ENCODE data around the gene VKORC1. TPM values are rescaled to one million over a fixed set of nuclear protein-coding genes. Genes with fewer than 3 reads are reported as not detected.

Gene VKORC1
- total and polyA plus RNA-seq, 2 experiments from 2014 or later: 89.6 to 100 TPM

- peaks cover 3% of the 10 kb centered on the region; the same call in 1 of the 2 replicates for H3F3A ChIP-seq (replicated peaks; ENCODE audit: low read depth)
- no peak overlapping the region for H2AFZ ChIP-seq
- ATAC-seq: peak; percentile 5
- H3K4me3 Mint-ChIP-seq: peak overlapping the region; percentile 94
- peak overlapping the region; percentile 94 for H3K4me3 ChIP-seq
- peaks cover 28% of the 10 kb centered on the region for H3K27me3 Mint-ChIP-seq (ENCODE audit: insufficient read depth, low read depth, poor library complexity)
- H3K4me2 ChIP-seq: peak overlapping the region; percentile 79
- DNase-seq (ENCODE audit: low spot score): peak; percentile 61
- H3K79me2 ChIP-seq (replicated peaks; ENCODE audit: insufficient read depth): peaks cover 8% of the 10 kb centered on the region; the same call in 1 of the 2 replicates
- H4K20me1 ChIP-seq (replicated peaks; ENCODE audit: insufficient read depth): no peaks in the 10 kb centered on the region; the same call in 1 of the 2 replicates
- H3K9me3 Mint-ChIP-seq: no peaks in the 10 kb centered on the region; the same call in 2 of the 3 replicates
- H3K36me3 Mint-ChIP-seq (ENCODE audit: low read depth): peaks cover 37% of the 10 kb centered on the region
- H3K4me1 ChIP-seq (ENCODE audit: insufficient read depth): peaks cover 37% of the 10 kb centered on the region
- TF ChIP-seq POLR2AphosphoS5 (IDR thresholded peaks at IDR 0.05; ENCODE audit: low read depth): peak; percentile 5; the same call in 1 of the 2 replicates
- TF ChIP-seq NANOG (IDR thresholded peaks at IDR 0.05; ENCODE audit: borderline replicate concordance): no peak
- no peaks in the 10 kb centered on the region for H3K27me3 ChIP-seq (ENCODE audit: insufficient read depth)
- H3K4me1 Mint-ChIP-seq: peaks cover 67% of the 10 kb centered on the region
- peaks cover 9% of the 10 kb centered on the region for H3K36me3 ChIP-seq (ENCODE audit: insufficient read depth)
- no peaks in the 10 kb centered on the region for H3K9me2 ChIP-seq (ENCODE audit: insufficient read depth)
- peak overlapping the region; percentile 98 for H3K27ac Mint-ChIP-seq
- H3K27ac ChIP-seq (ENCODE audit: low read depth): peak overlapping the region; percentile 97
Measured at GRCh38 chr16:31134091-31134571, 39.5 kb upstream of the VKORC1 start.

DNA sequence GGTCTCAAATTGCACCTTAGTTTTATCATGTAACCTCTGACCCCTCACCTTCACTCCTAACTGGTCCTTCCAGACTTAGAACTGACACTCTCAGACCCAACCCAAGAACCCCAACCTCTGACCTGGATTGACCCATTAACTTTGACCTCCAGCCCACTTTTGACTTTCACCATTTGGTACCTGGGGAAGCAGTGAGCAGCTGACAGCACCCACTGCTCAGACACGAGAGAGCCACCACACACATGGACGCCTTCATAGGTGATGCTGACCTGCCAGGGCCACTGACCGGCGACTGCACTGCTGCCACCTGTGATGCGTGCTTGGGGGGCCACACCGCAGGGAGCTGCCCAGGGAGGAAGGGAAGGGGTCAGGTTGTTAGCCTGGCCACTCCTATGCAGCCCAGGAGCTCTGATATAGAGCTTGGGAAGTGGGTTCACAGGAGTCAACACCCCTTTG, 38.5 kb upstream of the VKORC1 start:
- DNase-seq (ENCODE audit: low spot score) (no peak), ATAC-seq (no peak)
- peaks cover 9% of the 10 kb centered on the region for H3K36me3 ChIP-seq (ENCODE audit: insufficient read depth)
- peaks cover 29% of the 10 kb centered on the region for H3K4me1 ChIP-seq (ENCODE audit: insufficient read depth)
- no peaks in the 10 kb centered on the region; the same call in 1 of the 2 replicates for H4K20me1 ChIP-seq (replicated peaks; ENCODE audit: insufficient read depth)
- peaks cover 38% of the 10 kb centered on the region for H3K36me3 Mint-ChIP-seq (ENCODE audit: low read depth)
- no peaks in the 10 kb centered on the region for H3K9me2 ChIP-seq (ENCODE audit: insufficient read depth)
- peaks cover 56% of the 10 kb centered on the region for H3K4me1 Mint-ChIP-seq
- H3F3A ChIP-seq (replicated peaks; ENCODE audit: low read depth): peaks cover 3% of the 10 kb centered on the region; the same call in 1 of the 2 replicates
- no peak overlapping the region for H3K4me2 ChIP-seq
- H3K4me3 Mint-ChIP-seq: peak overlapping the region; percentile 94
- H3K9me3 Mint-ChIP-seq: no peaks in the 10 kb centered on the region; the same call in 2 of the 3 replicates
- TF ChIP-seq ZNF114 (CRISPR knock-in tag; IDR thresholded peaks at IDR 0.05) (no peak), EZH2phosphoT487 (IDR thresholded peaks at IDR 0.05; ENCODE audit: unreplicated experiment) (no peak)
- no peaks in the 10 kb centered on the region for H3K27me3 ChIP-seq (ENCODE audit: insufficient read depth)
- H3K79me2 ChIP-seq (replicated peaks; ENCODE audit: insufficient read depth): peaks cover 8% of the 10 kb centered on the region; the same call in 1 of the 2 replicates
- no peak overlapping the region for H2AFZ ChIP-seq
- H3K27ac ChIP-seq (ENCODE audit: low read depth): no peak overlapping the region
- peaks cover 27% of the 10 kb centered on the region for H3K27me3 Mint-ChIP-seq (ENCODE audit: insufficient read depth, low read depth, poor library complexity)
- H3K27ac Mint-ChIP-seq: peak overlapping the region; percentile 98
- no peak overlapping the region; the same call in 1 of the 2 replicates for H3K4me3 ChIP-seq

GRCh38 chr16:31132303-31132979, 37.8 kb upstream of the VKORC1 start:
- Mint-ChIP-seq H3K9me3 (no peaks in the 10 kb centered on the region; the same call in 2 of the 3 replicates), H3K27me3 (ENCODE audit: insufficient read depth, low read depth, poor library complexity) (peaks cover 27% of the 10 kb centered on the region), H3K4me1 (peaks cover 55% of the 10 kb centered on the region)

More at GRCh38 chr16:31132303-31132979, 37.8 kb upstream of the VKORC1 start:
- DNase-seq (ENCODE audit: low spot score): no peak
- peaks cover 44% of the 10 kb centered on the region for H3K36me3 Mint-ChIP-seq (ENCODE audit: low read depth)
- Histone ChIP-seq H3K27ac (ENCODE audit: low read depth) (no peak overlapping the region), H3K4me3 (no peak overlapping the region), H3K36me3 (ENCODE audit: insufficient read depth) (peaks cover 9% of the 10 kb centered on the region), H3K27me3 (ENCODE audit: insufficient read depth) (no peaks in the 10 kb centered on the region), H3K9me2 (ENCODE audit: insufficient read depth) (no peaks in the 10 kb centered on the region), H3K79me2 (replicated peaks; ENCODE audit: insufficient read depth) (peaks cover 8% of the 10 kb centered on the region; the same call in 1 of the 2 replicates), H3K4me2 (no peak overlapping the region), H3K4me1 (ENCODE audit: insufficient read depth) (peaks cover 28% of the 10 kb centered on the region), H4K20me1 (replicated peaks; ENCODE audit: insufficient read depth) (no peaks in the 10 kb centered on the region; the same call in 1 of the 2 replicates), H2AFZ (no peak overlapping the region), H3F3A (replicated peaks; ENCODE audit: low read depth) (peaks cover 3% of the 10 kb centered on the region; the same call in 1 of the 2 replicates)
- peak overlapping the region; percentile 94 for H3K4me3 Mint-ChIP-seq
- H3K27ac Mint-ChIP-seq: peak overlapping the region; percentile 98; the same call in 1 of the 2 replicates
- ATAC-seq: no peak
- TF ChIP-seq, protein P1, sequence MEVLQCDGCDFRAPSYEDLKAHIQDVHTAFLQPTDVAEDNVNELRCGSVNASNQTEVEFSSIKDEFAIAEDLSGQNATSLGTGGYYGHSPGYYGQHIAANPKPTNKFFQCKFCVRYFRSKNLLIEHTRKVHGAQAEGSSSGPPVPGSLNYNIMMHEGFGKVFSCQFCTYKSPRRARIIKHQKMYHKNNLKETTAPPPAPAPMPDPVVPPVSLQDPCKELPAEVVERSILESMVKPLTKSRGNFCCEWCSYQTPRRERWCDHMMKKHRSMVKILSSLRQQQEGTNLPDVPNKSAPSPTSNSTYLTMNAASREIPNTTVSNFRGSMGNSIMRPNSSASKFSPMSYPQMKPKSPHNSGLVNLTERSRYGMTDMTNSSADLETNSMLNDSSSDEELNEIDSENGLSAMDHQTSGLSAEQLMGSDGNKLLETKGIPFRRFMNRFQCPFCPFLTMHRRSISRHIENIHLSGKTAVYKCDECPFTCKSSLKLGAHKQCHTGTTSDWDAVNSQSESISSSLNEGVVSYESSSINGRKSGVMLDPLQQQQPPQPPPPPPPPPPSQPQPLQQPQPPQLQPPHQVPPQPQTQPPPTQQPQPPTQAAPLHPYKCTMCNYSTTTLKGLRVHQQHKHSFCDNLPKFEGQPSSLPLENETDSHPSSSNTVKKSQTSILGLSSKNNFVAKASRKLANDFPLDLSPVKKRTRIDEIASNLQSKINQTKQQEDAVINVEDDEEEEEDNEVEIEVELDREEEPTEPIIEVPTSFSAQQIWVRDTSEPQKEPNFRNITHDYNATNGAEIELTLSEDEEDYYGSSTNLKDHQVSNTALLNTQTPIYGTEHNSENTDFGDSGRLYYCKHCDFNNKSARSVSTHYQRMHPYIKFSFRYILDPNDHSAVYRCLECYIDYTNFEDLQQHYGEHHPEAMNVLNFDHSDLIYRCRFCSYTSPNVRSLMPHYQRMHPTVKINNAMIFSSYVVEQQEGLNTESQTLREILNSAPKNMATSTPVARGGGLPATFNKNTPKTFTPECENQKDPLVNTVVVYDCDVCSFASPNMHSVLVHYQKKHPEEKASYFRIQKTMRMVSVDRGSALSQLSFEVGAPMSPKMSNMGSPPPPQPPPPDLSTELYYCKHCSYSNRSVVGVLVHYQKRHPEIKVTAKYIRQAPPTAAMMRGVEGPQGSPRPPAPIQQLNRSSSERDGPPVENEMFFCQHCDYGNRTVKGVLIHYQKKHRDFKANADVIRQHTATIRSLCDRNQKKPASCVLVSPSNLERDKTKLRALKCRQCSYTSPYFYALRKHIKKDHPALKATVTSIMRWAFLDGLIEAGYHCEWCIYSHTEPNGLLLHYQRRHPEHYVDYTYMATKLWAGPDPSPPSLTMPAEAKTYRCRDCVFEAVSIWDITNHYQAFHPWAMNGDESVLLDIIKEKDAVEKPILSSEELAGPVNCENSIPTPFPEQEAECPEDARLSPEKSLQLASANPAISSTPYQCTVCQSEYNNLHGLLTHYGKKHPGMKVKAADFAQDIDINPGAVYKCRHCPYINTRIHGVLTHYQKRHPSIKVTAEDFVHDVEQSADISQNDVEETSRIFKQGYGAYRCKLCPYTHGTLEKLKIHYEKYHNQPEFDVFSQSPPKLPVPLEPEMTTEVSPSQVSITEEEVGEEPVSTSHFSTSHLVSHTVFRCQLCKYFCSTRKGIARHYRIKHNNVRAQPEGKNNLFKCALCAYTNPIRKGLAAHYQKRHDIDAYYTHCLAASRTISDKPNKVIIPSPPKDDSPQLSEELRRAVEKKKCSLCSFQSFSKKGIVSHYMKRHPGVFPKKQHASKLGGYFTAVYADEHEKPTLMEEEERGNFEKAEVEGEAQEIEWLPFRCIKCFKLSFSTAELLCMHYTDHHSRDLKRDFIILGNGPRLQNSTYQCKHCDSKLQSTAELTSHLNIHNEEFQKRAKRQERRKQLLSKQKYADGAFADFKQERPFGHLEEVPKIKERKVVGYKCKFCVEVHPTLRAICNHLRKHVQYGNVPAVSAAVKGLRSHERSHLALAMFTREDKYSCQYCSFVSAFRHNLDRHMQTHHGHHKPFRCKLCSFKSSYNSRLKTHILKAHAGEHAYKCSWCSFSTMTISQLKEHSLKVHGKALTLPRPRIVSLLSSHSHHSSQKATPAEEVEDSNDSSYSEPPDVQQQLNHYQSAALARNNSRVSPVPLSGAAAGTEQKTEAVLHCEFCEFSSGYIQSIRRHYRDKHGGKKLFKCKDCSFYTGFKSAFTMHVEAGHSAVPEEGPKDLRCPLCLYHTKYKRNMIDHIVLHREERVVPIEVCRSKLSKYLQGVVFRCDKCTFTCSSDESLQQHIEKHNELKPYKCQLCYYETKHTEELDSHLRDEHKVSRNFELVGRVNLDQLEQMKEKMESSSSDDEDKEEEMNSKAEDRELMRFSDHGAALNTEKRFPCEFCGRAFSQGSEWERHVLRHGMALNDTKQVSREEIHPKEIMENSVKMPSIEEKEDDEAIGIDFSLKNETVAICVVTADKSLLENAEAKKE (CRISPR knock-in tag; IDR thresholded peaks at IDR 0.05): no peak
- TF ChIP-seq NANOG (IDR thresholded peaks at IDR 0.05; ENCODE audit: borderline replicate concordance) (no peak), POLR2AphosphoS5 (IDR thresholded peaks at IDR 0.05; ENCODE audit: low read depth) (no peak), EZH2 (IDR thresholded peaks at IDR 0.05; ENCODE audit: low read depth, unreplicated experiment) (no peak), CREB1 (CRISPR knock-in tag; IDR thresholded peaks at IDR 0.05; ENCODE audit: low read depth) (no peak)

All from GM23338 (cell line).